ENCODE data around the gene EPB41L2.
"Not testable (repeated sequence)": the region's sequence is repeated elsewhere in the genome, so short reads cannot be mapped to it uniquely, and the experiment has no call there.

EPB41L2 gene

GRCh38 chr6:131033631-131034030 is 29.4 kb downstream of the EPB41L2 start:
- DNase-seq = no peak

GRCh38 chr6:131029626-131030297 is 33.3 kb downstream of the EPB41L2 start:
- no peak for DNase-seq

- no peak for DNase-seq
Measured at GRCh38 chr6:131027326-131027725, 35.7 kb downstream of the EPB41L2 start.

GRCh38 chr6:131026243-131026642 is 36.8 kb downstream of the EPB41L2 start:
- DNase-seq = no peak

- no peak for DNase-seq
Measured at GRCh38 chr6:131024565-131024964, 38.5 kb downstream of the EPB41L2 start.

- no peak for DNase-seq
Measured at GRCh38 chr6:131023834-131024504, 39.1 kb downstream of the EPB41L2 start.

GRCh38 chr6:131022691-131023090 is 40.4 kb downstream of the EPB41L2 start:
- DNase-seq = no peak

GRCh38 chr6:131017962-131018361 is 45.1 kb downstream of the EPB41L2 start:
- no peak for DNase-seq

- DNase-seq = no peak
Measured at GRCh38 chr6:131015630-131016263, 47.3 kb downstream of the EPB41L2 start.

- DNase-seq = no peak
Measured at GRCh38 chr6:131015025-131015591, 47.9 kb downstream of the EPB41L2 start.

GRCh38 chr6:131014080-131014776 is 48.8 kb downstream of the EPB41L2 start:
- DNase-seq = no peak

- DNase-seq = no peak
Measured at GRCh38 chr6:131013495-131013894, 49.5 kb downstream of the EPB41L2 start.

- DNase-seq = no peak
Measured at GRCh38 chr6:131009790-131010189, 53.3 kb downstream of the EPB41L2 start.

GRCh38 chr6:131008965-131009364 is 54.1 kb downstream of the EPB41L2 start:
- DNase-seq = not testable (repeated sequence)

GRCh38 chr6:131007964-131008363 is 55.1 kb downstream of the EPB41L2 start:
- not testable (repeated sequence) for DNase-seq

GRCh38 chr6:131007286-131007685 is 55.8 kb downstream of the EPB41L2 start:
- no peak for DNase-seq

- no peak for DNase-seq
Measured at GRCh38 chr6:131005439-131006016, 57.5 kb downstream of the EPB41L2 start.

- DNase-seq = no peak
Measured at GRCh38 chr6:131004936-131005335, 58.1 kb downstream of the EPB41L2 start.

GRCh38 chr6:131004387-131004755 is 58.7 kb downstream of the EPB41L2 start:
- no peak for DNase-seq

- no peak for DNase-seq
Measured at GRCh38 chr6:131003488-131004386, 59.3 kb downstream of the EPB41L2 start.

GRCh38 chr6:131002661-131002980 is 60.4 kb downstream of the EPB41L2 start:
- no peak for DNase-seq

All from T-helper 2 cell (primary cell).